HepG2 (cell line): ENCODE measurements around the gene HOXC11.

Experiments used
- CTCF ChIP-seq: sonication (generic); formaldehyde crosslinking; IDR thresholded peaks from 2 replicates; pipeline ENCODE4 v1.5.0; 2020; ENCODE audit warnings: mild to moderate bottlenecking, missing genetic modification reagents, moderate library complexity
- E2F1 ChIP-seq: sonication (generic); formaldehyde crosslinking; IDR thresholded peaks from 2 replicates; pipeline ENCODE4 v1.5.0; 2020; ENCODE audit warnings: missing genetic modification reagents
- GPN1 ChIP-seq: sonication (generic); formaldehyde crosslinking; IDR thresholded peaks from 2 replicates; pipeline ENCODE4 v1.5.1; 2020; ENCODE audit warnings: missing genetic modification reagents, borderline replicate concordance
- MTA1 ChIP-seq: sonication (generic); formaldehyde crosslinking; IDR thresholded peaks from 2 replicates; pipeline ENCODE4 v1.4.0; 2020; ENCODE audit warnings: missing genetic modification reagents, mild to moderate bottlenecking, borderline replicate concordance
- MXI1 ChIP-seq: IDR thresholded peaks from 3 replicates; pipeline ENCODE4 v1.6.1; 2012; ENCODE audit warnings: low read depth, low read length, inconsistent platforms, borderline replicate concordance
- TOE1 ChIP-seq: sonication (generic); formaldehyde crosslinking; IDR thresholded peaks from 2 replicates; pipeline ENCODE4 v1.4.0; 2020; ENCODE audit warnings: mild to moderate bottlenecking, missing genetic modification reagents
- TF ChIP-seq, protein P1 (sequence below): sonication (generic); formaldehyde crosslinking; IDR thresholded peaks from 2 replicates; pipeline ENCODE4 v1.4.0; 2020; ENCODE audit warnings: mild to moderate bottlenecking, missing genetic modification reagents

GRCh38 chr12:53963005-53963404, 9.9 kb upstream of the HOXC11 start:
- TF ChIP-seq MXI1 = no peak
- TF ChIP-seq MTA1 = no peak
- TF ChIP-seq, protein P1, sequence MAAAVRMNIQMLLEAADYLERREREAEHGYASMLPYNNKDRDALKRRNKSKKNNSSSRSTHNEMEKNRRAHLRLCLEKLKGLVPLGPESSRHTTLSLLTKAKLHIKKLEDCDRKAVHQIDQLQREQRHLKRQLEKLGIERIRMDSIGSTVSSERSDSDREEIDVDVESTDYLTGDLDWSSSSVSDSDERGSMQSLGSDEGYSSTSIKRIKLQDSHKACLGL (CRISPR knock-in tag) = no peak
- TF ChIP-seq GPN1 (CRISPR knock-in tag) = no peak
- no peak for TF ChIP-seq CTCF
- no peak for TF ChIP-seq TOE1
- TF ChIP-seq E2F1 (CRISPR knock-in tag) = no peak
